HG03066 (cell line): ENCODE data around the gene CDK14.
"Not testable (repeated sequence)": the region's sequence is repeated elsewhere in the genome, so short reads cannot be mapped to it uniquely, and the experiment has no call there.

Experiments used
- ATAC-seq: cut with Tn5 transposase; IDR thresholded peaks from one replicate; pipeline ENCODE4 v1.9.1; 2021; ENCODE audit warnings: low read depth; ENCODE audit not compliant: unreplicated experiment

Gene CDK14

DNA sequence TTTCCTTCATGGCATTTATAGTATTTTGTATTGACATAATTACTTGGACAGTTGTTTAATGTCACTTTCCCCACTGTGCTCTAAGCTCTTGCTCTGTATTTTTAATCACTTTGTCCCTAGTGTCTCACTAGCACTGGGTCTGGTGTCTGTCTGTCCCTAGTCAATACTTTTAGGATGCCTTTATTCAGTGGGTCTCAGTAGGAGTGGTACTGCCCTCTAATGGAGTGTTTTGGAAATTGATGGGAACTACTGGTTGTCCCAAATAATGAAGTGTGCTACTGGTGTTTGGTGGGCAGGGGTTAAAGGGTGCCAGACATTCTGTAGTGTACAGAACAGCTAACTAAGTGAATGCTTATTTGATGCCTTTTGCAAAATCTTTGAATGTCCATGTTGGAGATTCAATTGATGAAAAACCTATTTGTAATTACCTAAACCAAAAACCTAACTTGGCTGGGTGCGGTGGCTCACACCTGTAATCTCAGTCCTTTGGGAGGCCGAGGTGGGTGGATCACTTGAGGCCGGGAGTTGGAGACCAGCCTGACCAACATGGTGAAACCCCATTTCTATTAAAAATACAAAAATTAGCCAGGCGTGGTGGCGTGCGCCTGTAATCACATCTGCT is 33.3 kb downstream of the CDK14 start:
- peak; percentile 78 for ATAC-seq

DNA sequence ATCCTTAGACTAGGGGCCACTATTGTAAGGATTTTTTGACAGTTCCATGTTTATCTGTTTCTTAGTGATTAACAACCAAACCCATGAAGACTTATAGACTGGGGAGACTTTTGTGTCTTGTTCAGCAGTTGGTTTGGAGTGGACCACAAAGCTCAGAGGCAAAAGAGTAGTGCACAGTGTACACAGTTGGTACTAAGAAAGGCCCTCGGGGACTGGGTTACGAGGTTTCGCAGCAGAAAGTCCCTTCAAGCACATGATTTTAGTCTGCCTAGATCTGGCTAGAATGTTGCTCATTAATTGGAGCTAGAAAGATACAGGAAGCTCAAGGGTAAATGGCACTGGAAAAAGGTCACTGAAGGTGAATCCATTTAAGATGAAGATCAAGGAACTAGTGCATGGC is 35.4 kb downstream of the CDK14 start:
- no peak for ATAC-seq

GRCh38 chr7:90639683-90640082 is 43.6 kb downstream of the CDK14 start:
- not testable (repeated sequence) for ATAC-seq

GRCh38 chr7:90642978-90643377 is 46.9 kb downstream of the CDK14 start:
- ATAC-seq, result no peak

GRCh38 chr7:90645784-90646183 is 49.7 kb downstream of the CDK14 start:
- no peak for ATAC-seq

DNA sequence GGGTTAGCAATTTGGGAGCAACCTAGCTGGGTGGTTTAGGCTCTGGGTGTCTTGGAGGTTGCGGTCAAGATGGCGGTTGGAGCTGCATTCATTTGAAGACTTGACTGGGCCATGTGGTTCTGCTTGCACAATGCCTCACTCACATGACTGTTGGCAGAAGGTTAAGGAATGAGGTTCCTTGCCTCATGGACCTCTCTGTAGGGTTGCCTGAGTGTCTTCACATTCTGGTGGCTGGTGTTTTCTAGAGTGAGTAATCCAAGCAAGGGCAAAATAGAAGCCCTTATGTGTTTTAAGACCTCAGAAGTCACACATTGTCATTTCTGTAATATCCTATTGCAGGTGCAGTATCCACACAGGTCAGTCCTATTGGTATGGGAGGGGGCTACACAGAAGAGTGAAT is 52.0 kb downstream of the CDK14 start:
- no peak for ATAC-seq

GRCh38 chr7:90648834-90649233 is 52.7 kb downstream of the CDK14 start:
- no peak for ATAC-seq

- no peak for ATAC-seq
Measured at GRCh38 chr7:90654718-90655427, 58.8 kb downstream of the CDK14 start.

- ATAC-seq, result no peak
Measured at GRCh38 chr7:90655566-90655965, 59.4 kb downstream of the CDK14 start.

DNA sequence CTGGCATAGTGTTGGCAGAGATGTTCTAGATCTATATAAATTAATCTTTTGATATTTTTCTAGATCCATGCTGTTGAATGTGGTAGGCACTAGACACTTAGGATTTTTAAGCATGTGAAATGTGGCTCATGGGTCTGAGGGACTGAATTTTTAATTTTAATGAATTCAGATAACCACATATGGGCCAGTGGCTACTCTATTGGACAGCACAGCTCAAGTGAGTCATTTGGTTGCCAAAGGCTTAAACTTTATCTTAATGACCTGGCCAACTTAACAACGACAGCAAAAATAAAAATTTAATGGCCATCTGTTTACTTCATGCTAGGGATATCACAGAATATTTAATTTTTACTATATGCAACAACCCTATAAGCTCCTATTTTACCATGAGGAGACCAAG is 61.4 kb downstream of the CDK14 start:
- no peak for ATAC-seq

- no peak for ATAC-seq
Measured at GRCh38 chr7:90660100-90660499, 64.0 kb downstream of the CDK14 start.

GRCh38 chr7:90660819-90661218 is 64.7 kb downstream of the CDK14 start:
- ATAC-seq, result peak; percentile 53

DNA sequence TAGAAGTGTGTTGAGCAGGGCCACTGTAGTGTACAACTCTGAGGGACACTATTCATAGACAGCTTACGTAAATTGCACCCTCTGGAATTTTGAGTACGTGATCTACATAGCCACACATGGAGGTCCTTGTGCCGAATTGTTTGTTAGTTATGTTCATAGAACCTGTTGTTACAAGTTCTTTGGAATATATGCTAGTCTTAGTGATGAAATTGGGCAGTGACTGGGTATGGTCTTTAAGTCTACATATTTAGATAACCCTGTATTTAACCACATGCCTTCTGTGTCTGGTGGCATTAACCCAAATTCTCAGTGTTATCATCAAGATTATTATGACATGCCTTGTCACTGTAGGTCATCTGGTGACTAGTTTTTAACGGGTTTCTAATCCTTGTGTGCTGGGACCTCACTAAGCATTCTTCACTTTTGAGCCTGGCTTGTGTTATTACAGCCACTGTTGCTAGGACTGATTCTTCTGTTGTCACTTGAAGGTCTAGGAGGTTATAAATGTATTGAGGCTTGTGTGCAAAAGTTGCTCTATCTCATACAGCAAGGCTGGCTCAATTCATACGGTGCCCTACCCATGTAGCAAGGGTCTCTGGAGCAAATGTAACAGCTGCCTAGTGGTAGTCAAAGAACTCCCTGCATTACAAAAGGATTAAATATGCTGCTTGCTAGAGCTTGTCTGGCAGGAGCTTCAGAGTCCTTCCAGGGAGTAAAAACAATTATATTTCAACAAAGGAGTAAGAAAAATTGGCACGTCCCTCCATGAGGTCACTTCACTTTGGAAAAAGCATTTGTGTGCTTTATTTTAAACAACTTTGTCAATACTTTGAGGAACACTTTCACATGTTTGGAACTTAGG is 65.4 kb downstream of the CDK14 start:
- peak; percentile 19 for ATAC-seq

DNA sequence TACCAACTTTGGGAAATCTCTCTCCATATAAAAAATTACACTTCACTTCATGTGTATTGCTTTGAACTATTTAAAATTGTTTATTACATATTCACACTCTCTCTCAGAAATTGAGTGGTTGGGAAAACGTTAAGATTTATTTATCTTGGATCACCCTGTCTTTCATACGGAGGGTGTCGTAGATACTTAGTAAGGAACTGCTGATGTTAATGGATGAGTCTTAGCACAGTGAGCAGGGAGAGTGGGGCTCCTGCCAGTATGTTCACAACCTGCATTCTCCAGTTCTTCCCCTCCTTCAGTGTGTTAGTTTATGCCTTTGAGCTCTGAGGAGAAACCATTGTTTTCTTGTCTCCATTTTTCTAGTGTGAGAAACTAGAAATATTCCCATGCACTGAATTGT is 67.1 kb downstream of the CDK14 start:
- ATAC-seq, result no peak

DNA sequence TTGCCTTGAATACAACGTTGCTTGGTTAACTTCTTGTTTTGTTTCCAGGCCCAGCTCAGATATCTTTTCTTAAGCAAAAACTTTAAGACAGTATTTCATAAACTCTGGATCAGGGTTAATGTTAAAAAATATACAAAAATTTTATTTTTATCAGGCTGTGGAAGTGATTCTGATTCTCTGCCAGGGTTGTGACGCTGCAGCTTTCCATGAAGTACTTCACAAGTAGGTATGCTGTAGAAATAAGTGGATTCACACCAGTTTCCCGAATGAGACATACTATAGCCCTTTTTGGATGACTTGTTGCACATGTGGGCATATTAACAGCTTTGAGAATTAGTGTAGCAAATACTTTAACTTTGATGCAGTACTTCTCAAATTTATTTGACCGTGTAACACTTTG is 70.1 kb downstream of the CDK14 start:
- no peak for ATAC-seq

- ATAC-seq, result no peak
Measured at GRCh38 chr7:90668992-90669391, 72.9 kb downstream of the CDK14 start.

GRCh38 chr7:90669492-90669891 is 73.4 kb downstream of the CDK14 start:
- ATAC-seq, result peak; percentile 57

- no peak for ATAC-seq
Measured at GRCh38 chr7:90671571-90671970, 75.5 kb downstream of the CDK14 start.

DNA sequence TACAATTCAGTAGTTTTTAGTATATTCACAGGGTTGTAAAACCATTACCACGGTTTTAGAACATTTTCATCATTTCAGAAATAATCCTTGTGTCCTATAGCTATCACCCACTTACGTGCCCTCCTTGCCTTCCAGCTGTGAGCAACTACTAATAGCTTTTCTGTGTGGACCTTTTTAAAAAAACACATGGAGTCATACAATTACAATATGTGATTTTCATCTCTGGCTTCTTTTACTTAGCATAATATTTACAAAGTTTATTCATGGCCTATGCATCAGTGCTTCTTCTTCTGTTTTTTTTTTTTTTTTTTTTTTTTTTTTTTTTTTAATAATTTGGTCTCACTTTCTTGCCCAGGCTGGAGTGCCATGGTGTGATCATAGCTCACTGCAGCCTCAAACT is 76.1 kb downstream of the CDK14 start:
- no peak for ATAC-seq

DNA sequence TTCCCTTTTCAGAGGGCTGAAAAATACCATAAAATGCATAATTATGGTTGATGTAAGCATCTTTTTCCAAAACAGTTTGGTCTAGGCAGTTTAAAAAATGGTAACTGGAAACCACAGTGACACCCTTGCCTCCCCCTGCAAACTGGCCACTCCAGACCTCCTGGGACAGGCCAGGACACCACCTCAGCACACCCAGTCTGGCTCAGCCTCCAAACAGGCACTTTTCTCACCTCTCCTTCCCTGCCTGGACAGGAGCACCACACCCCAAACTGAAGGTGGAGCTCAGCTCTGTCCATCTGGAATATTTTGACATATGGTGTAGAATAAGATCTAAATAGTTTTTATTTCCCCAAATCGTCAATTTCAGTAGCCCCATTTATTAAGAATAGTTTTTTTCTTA is 78.5 kb downstream of the CDK14 start:
- no peak for ATAC-seq

DNA sequence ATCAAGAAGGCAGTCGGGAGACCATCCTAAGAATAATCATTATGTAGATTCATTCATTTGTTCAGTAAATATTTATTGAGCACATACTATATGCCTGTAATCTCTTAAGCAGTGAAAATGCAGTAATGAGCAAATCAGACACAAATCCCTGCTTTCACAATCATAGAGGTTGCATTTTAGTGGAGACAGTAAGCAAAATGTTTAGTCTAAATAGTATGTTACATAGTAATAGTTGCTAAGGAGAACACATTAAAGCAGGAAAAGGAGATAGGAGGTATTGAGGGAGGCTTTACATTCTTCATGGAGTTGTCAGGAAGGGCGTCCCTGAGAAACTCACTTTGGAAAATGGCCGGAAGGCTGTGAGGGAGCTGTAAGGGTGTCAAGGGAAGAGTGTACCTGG is 79.9 kb downstream of the CDK14 start:
- no peak for ATAC-seq
